B cell (primary cell): ENCODE results near the gene TNRC6B. TPM values are rescaled to one million over a fixed set of nuclear protein-coding genes. Genes with fewer than 3 reads are reported as not detected.
A peak's percentile ranks its signal among the peaks of the same experiment; 100 is the strongest.

ENCODE experiments used
- ATAC-seq: fragments of 200-7000 bp; cut with Tn5 transposase; one replicate; pipeline ENCODE4 v1.10.0; 2021; ENCODE audit warnings: low read depth, mild to moderate bottlenecking, moderate number of reproducible peaks, moderate library complexity
- CTCF ChIA-PET: fragments of 350-600 bp; sonication (Branson Sonifier 250); formaldehyde crosslinking; loops from one replicate; lab custom pipeline; 2021; ENCODE audit warnings: antibody characterized with exemption, inconsistent platforms; lab: Charles Lee
- POLR2A ChIA-PET: fragments of 350-600 bp; sonication (Branson Sonifier 250); formaldehyde crosslinking; loops from one replicate; lab custom pipeline; 2021; ENCODE audit warnings: antibody characterized with exemption; lab: Charles Lee
- DNase-seq: peaks from one replicate; pipeline ENCODE4 v3.0.0; 2013
- H2AFZ ChIP-seq: 2 replicates; pipeline ENCODE4 v1.6.1; 2012; ENCODE audit warnings: mild to moderate bottlenecking, low read depth, low read length; ENCODE audit not compliant: insufficient read depth, poor library complexity, severe bottlenecking
- H3K27ac ChIP-seq, 2 donors: 1 replicate in 1 of 2; 2 replicates in 1 of 2; pipeline ENCODE4 v1.5.1; 2012 to 2013; ENCODE audit warnings: low read length in 2 of 2, mild to moderate bottlenecking in 2 of 2, moderate library complexity in 1 of 2
- H3K27me3 ChIP-seq, 4 experiments: fragments of 200-600 bp in 1 of 4; sonication (generic) in 1 of 4; replicated peaks in 1 of 4; 1 replicate in 2 of 4; 2 replicates in 2 of 4; pipeline versions ENCODE4 v1.6.1 to v1.7.0; 2013 to 2016; ENCODE audit warnings: low read length in 3 of 4, mild to moderate bottlenecking in 2 of 4, mixed read lengths in 1 of 4, moderate library complexity in 1 of 4; ENCODE audit not compliant: insufficient read depth in 4 of 4, control insufficient read depth in 3 of 4; ENCODE audit errors: control extremely low read depth in 1 of 4
- H3K36me3 ChIP-seq, 2 experiments: replicated peaks in 1 of 2; 1 replicate in 1 of 2; 2 replicates in 1 of 2; pipeline versions ENCODE4 v1.6.1 to v1.7.1; 2013; ENCODE audit warnings: low read length in 1 of 2; ENCODE audit not compliant: insufficient read depth in 2 of 2, control insufficient read depth in 1 of 2; ENCODE audit errors: control extremely low read depth in 1 of 2, extremely low read depth in 1 of 2
- H3K4me1 ChIP-seq, 2 donors: fragments of 200-600 bp in 1 of 2; sonication (generic) in 1 of 2; 1 replicate in 1 of 2; 2 replicates in 1 of 2; pipeline versions ENCODE4 v1.5.1 to v1.6.1; 2013 to 2017; ENCODE audit warnings: low read length in 2 of 2; ENCODE audit not compliant: control insufficient read depth in 2 of 2, insufficient read depth in 2 of 2
- H3K4me2 ChIP-seq: replicated peaks from 2 replicates; pipeline ENCODE3; 2012; ENCODE audit warnings: mild to moderate bottlenecking, low read depth, low read length; ENCODE audit not compliant: poor library complexity, severe bottlenecking
- H3K4me3 ChIP-seq, 5 experiments: fragments of 200-600 bp in 1 of 5; sonication (generic) in 1 of 5; 1 replicate in 3 of 5; 2 replicates in 2 of 5; pipeline versions ENCODE4 v1.5.1 to v1.7.0; 2011 to 2016; ENCODE audit warnings: low read length in 4 of 5, mild to moderate bottlenecking in 4 of 5, low read depth in 2 of 5, control low read depth in 1 of 5, moderate library complexity in 1 of 5; ENCODE audit not compliant: insufficient read depth in 1 of 5; ENCODE audit errors: control extremely low read depth in 1 of 5, extremely low read depth in 1 of 5
- H3K79me2 ChIP-seq: fragments of 200-600 bp; sonication (generic); one replicate; pipeline ENCODE4 v1.6.0; 2016; ENCODE audit warnings: low read length; ENCODE audit not compliant: control insufficient read depth, insufficient read depth
- H3K9ac ChIP-seq: fragments of 200-600 bp; sonication (generic); 2 replicates; pipeline ENCODE4 v1.6.1; 2017; ENCODE audit warnings: mild to moderate bottlenecking, low read length, moderate library complexity
- H3K9me3 ChIP-seq, 3 donors: one replicate each; pipeline versions ENCODE4 v1.6.1 to v1.7.1; 2013; ENCODE audit warnings: low read length in 2 of 3; ENCODE audit not compliant: control insufficient read depth in 2 of 3, insufficient read depth in 1 of 3; ENCODE audit errors: control extremely low read depth in 1 of 3
- H4K20me1 ChIP-seq: 2 replicates; pipeline ENCODE4 v1.6.0; 2012; ENCODE audit warnings: mild to moderate bottlenecking, low read length; ENCODE audit not compliant: insufficient read depth, control insufficient read depth, poor library complexity, severe bottlenecking
- H3K27ac Mint-ChIP-seq: one replicate; pipeline ENCODE4 v1.8.0; 2021; ENCODE audit warnings: mixed read lengths
- H3K27me3 Mint-ChIP-seq: one replicate; pipeline ENCODE4 v1.8.0; 2021; ENCODE audit warnings: mixed read lengths
- H3K4me1 Mint-ChIP-seq: one replicate; pipeline ENCODE4 v1.8.0; 2021; ENCODE audit warnings: mixed read lengths
- H3K4me3 Mint-ChIP-seq: one replicate; pipeline ENCODE4 v1.8.0; 2021; ENCODE audit warnings: mixed read lengths
- H3K9me3 Mint-ChIP-seq: one replicate; pipeline ENCODE4 v1.8.0; 2022; ENCODE audit warnings: mixed read lengths; ENCODE audit not compliant: insufficient read depth
- EZH2 ChIP-seq: IDR thresholded peaks from 2 replicates; pipeline ENCODE4 v1.6.1; 2012; ENCODE audit warnings: borderline replicate concordance, low read depth, mild to moderate bottlenecking, moderate library complexity, low read length; ENCODE audit not compliant: insufficient read depth, poor library complexity, severe bottlenecking
- WGBS: methylation state at CpG from one replicate; pipeline ENCODE4 v1.1.5; 2013; ENCODE audit warnings: missing lambda C conversion rate; ENCODE audit not compliant: insufficient coverage; 5-methylcytosine and 5-hydroxymethylcytosine counted together
- intact Hi-C: fragments of 100-400 bp; cut with micrococcal nuclease; formaldehyde crosslinking; loops from one replicate; pipeline ENCODE4 v1.10.0; 2022
- polyA plus RNA-seq: library from polyadenylated mRNA; depleted of rRNA; stranded (reverse); fragments of >200 nt; gene quantifications from 2 replicates; pipeline ENCODE4 v1.2.3, GENCODE V29; 2012
- total RNA-seq, 2 donors: library from RNA; stranded (reverse); fragments of 120-200 nt in 1 of 2; gene quantifications; 1 replicate in 1 of 2; 2 replicates in 1 of 2; pipeline versions ENCODE4 v1.2.3 to v1.2.4, GENCODE V29; 2013 to 2022
- TF ChIP-seq, protein P1 (sequence below): fragments of 200-600 bp; IDR thresholded peaks from one replicate; pipeline ENCODE4 v1.8.0; 2022; ENCODE audit warnings: antibody characterized with exemption, mild to moderate bottlenecking

Gene TNRC6B
- total and polyA plus RNA-seq, 2 donors (not counting 1 experiment from before 2014, with no cell fraction given) = 28.8 to 210 TPM

- H3K79me2 ChIP-seq = peaks cover 20% of the 10 kb centered on the region
- no peak overlapping the region for H3K27ac ChIP-seq
- no peak overlapping the region for H3K4me2 ChIP-seq
- intact Hi-C loops = no loop called here
- TF ChIP-seq EZH2 = no peak
- TF ChIP-seq, protein P1, sequence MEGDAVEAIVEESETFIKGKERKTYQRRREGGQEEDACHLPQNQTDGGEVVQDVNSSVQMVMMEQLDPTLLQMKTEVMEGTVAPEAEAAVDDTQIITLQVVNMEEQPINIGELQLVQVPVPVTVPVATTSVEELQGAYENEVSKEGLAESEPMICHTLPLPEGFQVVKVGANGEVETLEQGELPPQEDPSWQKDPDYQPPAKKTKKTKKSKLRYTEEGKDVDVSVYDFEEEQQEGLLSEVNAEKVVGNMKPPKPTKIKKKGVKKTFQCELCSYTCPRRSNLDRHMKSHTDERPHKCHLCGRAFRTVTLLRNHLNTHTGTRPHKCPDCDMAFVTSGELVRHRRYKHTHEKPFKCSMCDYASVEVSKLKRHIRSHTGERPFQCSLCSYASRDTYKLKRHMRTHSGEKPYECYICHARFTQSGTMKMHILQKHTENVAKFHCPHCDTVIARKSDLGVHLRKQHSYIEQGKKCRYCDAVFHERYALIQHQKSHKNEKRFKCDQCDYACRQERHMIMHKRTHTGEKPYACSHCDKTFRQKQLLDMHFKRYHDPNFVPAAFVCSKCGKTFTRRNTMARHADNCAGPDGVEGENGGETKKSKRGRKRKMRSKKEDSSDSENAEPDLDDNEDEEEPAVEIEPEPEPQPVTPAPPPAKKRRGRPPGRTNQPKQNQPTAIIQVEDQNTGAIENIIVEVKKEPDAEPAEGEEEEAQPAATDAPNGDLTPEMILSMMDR = no peak
- Mint-ChIP-seq H3K27ac (no peak overlapping the region), H3K4me3 (no peak overlapping the region), H3K9me3 (no peaks in the 10 kb centered on the region), H3K4me1 (no peaks in the 10 kb centered on the region), H3K27me3 (no peaks in the 10 kb centered on the region)
- no peak overlapping the region for H3K9ac ChIP-seq
- ChIA-PET POLR2A (no interaction called here), CTCF (interaction anchor here (0.6 to 1.1 kb wide), 2 partner anchors 74 to 102 kb away, joined by 3 read pairs; no protein-coding TSS in a partner anchor)
- H3K27me3 ChIP-seq = no peaks in the 10 kb centered on the region
- H3K4me1 ChIP-seq = no peaks in the 10 kb centered on the region
- DNase-seq (no peak), ATAC-seq (no peak)
- no peak overlapping the region for H3K4me3 ChIP-seq
- H3K9me3 ChIP-seq = no peaks in the 10 kb centered on the region
- 100% methylated on average over 1 of the region's 3 CpGs for whole genome bisulfite sequencing
- H2AFZ ChIP-seq = no peak overlapping the region
- peaks cover 6% of the 10 kb centered on the region for H4K20me1 ChIP-seq
- H3K36me3 ChIP-seq = peaks cover 11 to 93% of the 10 kb centered on the region in 2 experiments
Measured at GRCh38 chr22:40363059-40363458, 185.3 kb downstream of the TNRC6B start.

DNA sequence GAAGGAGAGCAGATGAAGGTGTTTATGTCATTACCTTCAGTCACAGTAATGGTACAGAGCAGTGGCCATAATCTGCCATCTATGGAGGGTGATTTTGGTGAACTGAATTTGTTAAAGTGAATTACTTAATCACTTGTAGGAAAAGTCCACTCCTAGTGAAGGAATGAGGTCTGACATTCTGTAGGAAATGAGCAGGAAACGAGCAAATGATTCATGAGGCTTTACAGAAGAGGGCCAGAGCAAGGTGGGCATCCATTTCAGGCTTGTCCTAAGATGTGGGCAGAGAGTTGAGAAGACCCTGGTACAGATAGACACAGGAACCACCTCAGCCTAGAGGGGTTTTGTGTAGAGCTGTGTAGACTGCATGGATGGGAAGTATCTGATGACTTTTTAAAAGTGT lies 186.7 kb downstream of the TNRC6B start:
- peak overlapping the region in 1 of 2 donors; percentile 9 for H3K27ac ChIP-seq
- no peak overlapping the region for H3K4me3 Mint-ChIP-seq
- no peak overlapping the region for H2AFZ ChIP-seq
- H3K27me3 Mint-ChIP-seq = no peaks in the 10 kb centered on the region
- no peaks in the 10 kb centered on the region for H3K27me3 ChIP-seq
- H3K79me2 ChIP-seq = peaks cover 15% of the 10 kb centered on the region
- H3K36me3 ChIP-seq = peaks cover 9 to 80% of the 10 kb centered on the region in 2 experiments
- H3K9me3 Mint-ChIP-seq = no peaks in the 10 kb centered on the region
- ChIA-PET CTCF (interaction anchor here (1.1 kb wide), 1 partner anchor 72 kb away, joined by 3 read pairs; no protein-coding TSS in a partner anchor), POLR2A (no interaction called here)
- DNase-seq (no peak), ATAC-seq (no peak)
- H3K4me3 ChIP-seq = no peak overlapping the region
- no peaks in the 10 kb centered on the region for H3K4me1 Mint-ChIP-seq
- H3K9me3 ChIP-seq = no peaks in the 10 kb centered on the region
- H3K27ac Mint-ChIP-seq = no peak overlapping the region
- H3K4me1 ChIP-seq = no peaks in the 10 kb centered on the region
- no peak overlapping the region for H3K9ac ChIP-seq
- no peak overlapping the region for H3K4me2 ChIP-seq
- WGBS = 78% methylated on average over 1 of the region's 1 CpG
- no peaks in the 10 kb centered on the region for H4K20me1 ChIP-seq
- TF ChIP-seq, protein P1 = no peak
- TF ChIP-seq EZH2 = no peak
- intact Hi-C loops = no loop called here
